ENCODE results near the gene NARF.
"Not testable (repeated sequence)": the region's sequence is repeated elsewhere in the genome, so short reads cannot be mapped to it uniquely, and the experiment has no call there.

The NARF gene

DNA sequence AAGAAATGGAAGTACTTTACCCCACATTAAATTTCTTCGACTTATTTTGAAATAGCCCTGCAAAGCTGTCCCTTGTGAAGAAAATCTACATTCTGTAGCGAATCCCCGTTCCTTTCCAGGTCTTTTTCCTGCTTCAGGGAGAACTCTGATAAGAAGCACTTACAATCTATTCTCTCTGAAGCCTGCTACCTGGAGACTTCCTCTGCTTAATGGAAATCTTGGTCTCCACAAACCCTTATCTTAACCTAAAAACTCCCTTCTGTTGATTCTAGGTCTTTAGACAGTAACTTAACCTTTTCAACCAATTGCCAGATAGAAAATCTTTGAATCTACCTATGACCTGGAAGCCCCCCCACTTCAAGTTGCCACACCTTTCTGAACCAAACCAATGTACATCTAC is 6.4 kb upstream of the NARF start:
- H3K4me1 Mint-ChIP-seq = peaks cover 22% of the 10 kb centered on the region
- TF ChIP-seq, protein P1, sequence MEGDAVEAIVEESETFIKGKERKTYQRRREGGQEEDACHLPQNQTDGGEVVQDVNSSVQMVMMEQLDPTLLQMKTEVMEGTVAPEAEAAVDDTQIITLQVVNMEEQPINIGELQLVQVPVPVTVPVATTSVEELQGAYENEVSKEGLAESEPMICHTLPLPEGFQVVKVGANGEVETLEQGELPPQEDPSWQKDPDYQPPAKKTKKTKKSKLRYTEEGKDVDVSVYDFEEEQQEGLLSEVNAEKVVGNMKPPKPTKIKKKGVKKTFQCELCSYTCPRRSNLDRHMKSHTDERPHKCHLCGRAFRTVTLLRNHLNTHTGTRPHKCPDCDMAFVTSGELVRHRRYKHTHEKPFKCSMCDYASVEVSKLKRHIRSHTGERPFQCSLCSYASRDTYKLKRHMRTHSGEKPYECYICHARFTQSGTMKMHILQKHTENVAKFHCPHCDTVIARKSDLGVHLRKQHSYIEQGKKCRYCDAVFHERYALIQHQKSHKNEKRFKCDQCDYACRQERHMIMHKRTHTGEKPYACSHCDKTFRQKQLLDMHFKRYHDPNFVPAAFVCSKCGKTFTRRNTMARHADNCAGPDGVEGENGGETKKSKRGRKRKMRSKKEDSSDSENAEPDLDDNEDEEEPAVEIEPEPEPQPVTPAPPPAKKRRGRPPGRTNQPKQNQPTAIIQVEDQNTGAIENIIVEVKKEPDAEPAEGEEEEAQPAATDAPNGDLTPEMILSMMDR (IDR thresholded peaks at IDR 0.05) = no peak
- H3K9me3 Mint-ChIP-seq = peaks cover 44% of the 10 kb centered on the region
- peak overlapping the region; percentile 58 for H3K4me3 Mint-ChIP-seq
- H3K27me3 Mint-ChIP-seq (ENCODE audit: low read depth, poor library complexity) = peaks cover 4% of the 10 kb centered on the region
- peaks cover 21% of the 10 kb centered on the region for H3K36me3 Mint-ChIP-seq (ENCODE audit: low read depth)
- DNase-seq = no peak
- H3K27ac Mint-ChIP-seq = no peak overlapping the region

DNA sequence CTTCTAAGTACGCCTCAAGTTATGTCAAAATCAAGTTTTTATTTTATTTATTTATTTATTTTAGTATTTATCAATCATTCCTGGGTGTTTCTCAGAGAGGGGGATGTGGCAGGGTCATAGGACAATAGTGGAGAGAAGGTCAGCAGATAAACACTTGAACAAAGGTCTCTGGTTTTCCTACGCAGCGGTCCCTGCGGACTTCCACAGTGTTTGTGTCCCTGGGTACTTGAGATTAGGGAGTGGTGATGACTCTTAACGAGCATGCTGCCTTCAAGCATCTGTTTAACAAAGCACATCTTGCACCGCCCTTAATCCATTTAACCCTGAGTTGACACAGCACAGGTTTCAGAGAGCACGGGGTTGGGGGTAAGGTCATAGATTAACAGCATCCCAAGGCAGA is 5.4 kb upstream of the NARF start:
- not testable (repeated sequence) for H3K27ac Mint-ChIP-seq, DNase-seq

DNA sequence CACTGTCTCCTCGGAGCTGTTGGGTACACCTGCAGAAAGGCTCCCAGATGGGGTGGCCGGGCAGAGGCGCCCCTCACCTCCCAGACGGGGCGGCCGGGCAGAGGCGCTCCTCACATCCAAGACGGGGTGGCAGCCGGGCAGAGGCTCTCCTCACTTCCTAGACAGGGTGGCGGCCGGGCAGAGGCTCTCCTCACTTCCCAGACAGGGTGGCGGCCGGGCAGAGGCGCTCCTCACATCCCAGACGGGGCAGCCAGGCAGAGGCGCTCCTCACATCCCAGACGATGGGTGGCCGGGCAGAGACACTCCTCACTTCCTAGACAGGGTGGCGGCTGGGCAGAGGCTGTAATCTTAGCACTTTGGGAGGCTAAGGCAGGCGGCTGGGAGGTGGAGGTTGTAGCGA is 4.8 kb upstream of the NARF start:
- Mint-ChIP-seq H3K4me1 (peaks cover 26% of the 10 kb centered on the region), H3K9me3 (peaks cover 49% of the 10 kb centered on the region), H3K36me3 (ENCODE audit: low read depth) (peaks cover 16% of the 10 kb centered on the region)
- H3K27ac Mint-ChIP-seq; H3K27me3 Mint-ChIP-seq (ENCODE audit: low read depth, poor library complexity); DNase-seq; H3K4me3 Mint-ChIP-seq: not testable (repeated sequence)

More for the DNA sequence above, 5.4 kb upstream of the NARF start:
- H3K36me3 Mint-ChIP-seq (ENCODE audit: low read depth) = peaks cover 16% of the 10 kb centered on the region
- not testable (repeated sequence) for H3K4me3 Mint-ChIP-seq; H3K27me3 Mint-ChIP-seq (ENCODE audit: low read depth, poor library complexity)
- peaks cover 26% of the 10 kb centered on the region for H3K4me1 Mint-ChIP-seq
- peaks cover 49% of the 10 kb centered on the region for H3K9me3 Mint-ChIP-seq

DNA sequence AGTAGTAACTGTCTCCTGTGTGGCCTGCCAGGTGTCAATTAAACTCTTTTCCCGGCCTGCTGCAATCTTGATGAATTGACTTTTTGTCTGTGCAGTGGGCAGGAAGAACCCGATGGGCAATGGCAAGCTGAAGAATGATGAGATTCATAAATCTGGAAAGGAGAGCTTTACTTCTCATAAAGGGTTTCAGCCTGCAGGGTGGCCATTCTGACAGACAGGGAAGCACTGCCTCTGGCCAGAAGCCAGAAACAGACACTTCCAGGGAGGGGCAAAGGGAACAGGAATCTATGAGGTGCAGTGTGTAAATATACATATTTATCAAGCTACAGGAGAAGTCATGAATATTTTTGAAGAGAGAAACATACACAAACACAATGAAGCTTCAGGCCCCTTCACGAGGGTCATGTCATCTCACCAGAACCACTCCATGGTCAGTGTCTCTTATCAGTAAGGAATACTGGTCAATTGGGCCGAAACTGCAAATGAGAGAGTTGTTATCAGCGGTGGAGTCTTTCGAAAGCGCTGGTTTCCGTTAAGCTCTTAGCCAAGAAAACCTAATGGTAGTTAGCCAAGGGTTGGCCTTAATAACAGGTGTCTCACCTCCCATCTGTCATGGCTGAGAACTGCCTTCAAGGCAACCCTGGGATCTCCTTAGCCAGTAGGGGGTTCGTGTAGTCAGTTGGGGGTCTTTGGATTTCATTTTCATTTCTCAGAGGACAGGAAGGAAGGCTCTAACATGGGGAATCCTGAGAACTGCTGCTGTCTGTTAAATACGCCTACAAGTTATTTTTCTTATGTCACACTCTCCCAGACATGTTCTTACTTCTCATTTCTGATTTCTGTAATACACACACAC is 1.2 kb upstream of the NARF start:
- no peak for DNase-seq
- H3K4me3 Mint-ChIP-seq = peak overlapping the region; percentile 81
- H3K27me3 Mint-ChIP-seq (ENCODE audit: low read depth, poor library complexity) = no peaks in the 10 kb centered on the region
- H3K9me3 Mint-ChIP-seq = peaks cover 32% of the 10 kb centered on the region
- peak overlapping the region; percentile 88 for H3K27ac Mint-ChIP-seq
- H3K4me1 Mint-ChIP-seq = peaks cover 34% of the 10 kb centered on the region
- H3K36me3 Mint-ChIP-seq (ENCODE audit: low read depth) = peaks cover 37% of the 10 kb centered on the region
- TF ChIP-seq, protein P1 (IDR thresholded peaks at IDR 0.05) = no peak

DNA sequence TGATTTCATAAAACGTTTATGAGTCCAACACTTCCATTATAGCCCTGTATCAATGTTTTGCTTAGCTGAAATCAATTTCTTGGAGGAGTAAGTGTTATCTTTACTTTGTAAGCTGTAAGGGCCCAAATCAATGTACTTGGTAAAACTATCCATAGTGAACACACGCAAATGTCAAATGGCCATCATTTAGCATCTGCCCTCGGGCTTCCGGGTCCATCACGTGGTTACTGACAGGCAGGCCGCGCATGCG is 687 bp upstream of the NARF start:
- no peak for DNase-seq
- peaks cover 26% of the 10 kb centered on the region for H3K9me3 Mint-ChIP-seq
- no peaks in the 10 kb centered on the region for H3K27me3 Mint-ChIP-seq (ENCODE audit: low read depth, poor library complexity)
- H3K27ac Mint-ChIP-seq = peak overlapping the region; percentile 88
- peaks cover 40% of the 10 kb centered on the region for H3K4me1 Mint-ChIP-seq
- H3K36me3 Mint-ChIP-seq (ENCODE audit: low read depth) = peaks cover 38% of the 10 kb centered on the region
- TF ChIP-seq, protein P1 (IDR thresholded peaks at IDR 0.05) = no peak
- H3K4me3 Mint-ChIP-seq = peak overlapping the region; percentile 81

DNA sequence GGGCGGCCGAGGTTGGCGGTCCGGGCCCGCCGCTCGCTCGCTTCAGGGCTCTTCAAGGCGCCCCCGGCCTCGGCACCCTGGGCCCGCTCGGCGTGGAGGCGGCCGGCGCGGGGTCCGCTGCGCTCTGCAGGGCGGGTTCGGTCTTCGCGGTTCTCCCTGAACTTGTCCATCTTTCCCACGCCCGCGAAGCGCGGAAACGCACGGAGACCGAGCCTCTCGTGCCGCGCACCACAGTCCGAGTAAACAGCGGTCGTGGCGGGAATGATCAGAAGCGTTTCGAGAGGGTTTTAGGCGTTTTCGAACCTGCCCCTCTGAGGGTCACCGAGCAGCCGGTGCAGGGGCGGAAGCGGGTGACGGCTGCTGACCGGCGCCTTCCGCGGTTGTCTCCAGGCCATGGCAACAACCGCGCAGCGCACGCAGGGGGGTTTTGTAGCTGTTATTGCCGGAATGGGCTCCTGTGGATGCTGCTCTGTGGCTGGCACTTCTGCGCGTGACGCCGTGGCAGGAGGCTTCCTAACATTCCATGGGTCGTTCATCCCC is 414 bp downstream of the NARF start:
- peak; percentile 42 for DNase-seq
- peaks cover 43% of the 10 kb centered on the region for H3K36me3 Mint-ChIP-seq (ENCODE audit: low read depth)
- TF ChIP-seq, protein P1 (IDR thresholded peaks at IDR 0.05) = no peak
- no peaks in the 10 kb centered on the region for H3K27me3 Mint-ChIP-seq (ENCODE audit: low read depth, poor library complexity)
- peak overlapping the region; percentile 91 for H3K27ac Mint-ChIP-seq
- peaks cover 48% of the 10 kb centered on the region for H3K4me1 Mint-ChIP-seq
- peaks cover 15% of the 10 kb centered on the region for H3K9me3 Mint-ChIP-seq
- H3K4me3 Mint-ChIP-seq = peak overlapping the region; percentile 97

DNA sequence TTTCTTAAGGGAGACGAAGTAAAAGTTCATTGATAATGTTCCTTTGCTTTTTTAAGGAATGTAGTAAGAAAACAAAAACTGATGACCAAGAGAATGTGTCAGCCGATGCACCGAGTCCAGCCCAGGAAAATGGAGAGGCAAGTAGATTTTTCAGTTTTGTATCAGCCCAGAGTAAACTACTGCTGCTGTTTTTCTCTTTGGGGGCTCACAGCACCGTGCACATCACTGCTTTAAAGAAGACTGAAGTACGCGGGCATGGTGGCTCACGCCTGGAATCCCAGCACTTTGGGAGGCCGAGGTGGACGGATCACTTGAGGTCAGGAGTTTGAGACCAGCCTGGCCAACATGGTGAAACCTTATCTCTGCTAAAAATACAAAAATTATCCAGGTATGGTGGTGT is 1.4 kb downstream of the NARF start:
- H3K27me3 Mint-ChIP-seq (ENCODE audit: low read depth, poor library complexity) = not testable (repeated sequence)
- peaks cover 53% of the 10 kb centered on the region for H3K36me3 Mint-ChIP-seq (ENCODE audit: low read depth)

More for the DNA sequence above, 1.4 kb downstream of the NARF start:
- not testable (repeated sequence) for H3K27ac Mint-ChIP-seq, DNase-seq
- H3K4me3 Mint-ChIP-seq = peak overlapping the region; percentile 97
- peaks cover 10% of the 10 kb centered on the region for H3K9me3 Mint-ChIP-seq
- peaks cover 48% of the 10 kb centered on the region for H3K4me1 Mint-ChIP-seq
